Omental fat pad (tissue), 4 donors: ENCODE results near the gene GABARAP. TPM values are rescaled to one million over a fixed set of nuclear protein-coding genes. Genes with fewer than 3 reads are reported as not detected.

Experiments used
- ATAC-seq: fragments of 150-250 bp; one replicate; pipeline ENCODE4 v1.9.1; 2016; ENCODE audit warnings: mild to moderate bottlenecking, moderate library complexity; ENCODE audit not compliant: low FRiP score
- DNase-seq: peaks from one replicate; pipeline ENCODE4 v3.0.0-alpha.2; 2019; ENCODE audit warnings: low spot score
- total RNA-seq, 4 donors: library from RNA; depleted of rRNA; stranded (reverse); fragments of >200 nt; gene quantifications; one replicate each; pipeline ENCODE4 v1.1.0, GENCODE V29; 2016
- TF ChIP-seq, protein P1 (sequence below), 3 donors: fragments of 450-650 bp; IDR thresholded peaks; one replicate each; pipeline ENCODE4 v1.5.1; 2016 to 2017; ENCODE audit warnings: antibody characterized with exemption in 3 of 3, mild to moderate bottlenecking in 3 of 3, moderate library complexity in 2 of 3

The GABARAP gene
- 100 to 1,000 TPM; 316 to 526 (median 376) TPM for total RNA-seq

DNA sequence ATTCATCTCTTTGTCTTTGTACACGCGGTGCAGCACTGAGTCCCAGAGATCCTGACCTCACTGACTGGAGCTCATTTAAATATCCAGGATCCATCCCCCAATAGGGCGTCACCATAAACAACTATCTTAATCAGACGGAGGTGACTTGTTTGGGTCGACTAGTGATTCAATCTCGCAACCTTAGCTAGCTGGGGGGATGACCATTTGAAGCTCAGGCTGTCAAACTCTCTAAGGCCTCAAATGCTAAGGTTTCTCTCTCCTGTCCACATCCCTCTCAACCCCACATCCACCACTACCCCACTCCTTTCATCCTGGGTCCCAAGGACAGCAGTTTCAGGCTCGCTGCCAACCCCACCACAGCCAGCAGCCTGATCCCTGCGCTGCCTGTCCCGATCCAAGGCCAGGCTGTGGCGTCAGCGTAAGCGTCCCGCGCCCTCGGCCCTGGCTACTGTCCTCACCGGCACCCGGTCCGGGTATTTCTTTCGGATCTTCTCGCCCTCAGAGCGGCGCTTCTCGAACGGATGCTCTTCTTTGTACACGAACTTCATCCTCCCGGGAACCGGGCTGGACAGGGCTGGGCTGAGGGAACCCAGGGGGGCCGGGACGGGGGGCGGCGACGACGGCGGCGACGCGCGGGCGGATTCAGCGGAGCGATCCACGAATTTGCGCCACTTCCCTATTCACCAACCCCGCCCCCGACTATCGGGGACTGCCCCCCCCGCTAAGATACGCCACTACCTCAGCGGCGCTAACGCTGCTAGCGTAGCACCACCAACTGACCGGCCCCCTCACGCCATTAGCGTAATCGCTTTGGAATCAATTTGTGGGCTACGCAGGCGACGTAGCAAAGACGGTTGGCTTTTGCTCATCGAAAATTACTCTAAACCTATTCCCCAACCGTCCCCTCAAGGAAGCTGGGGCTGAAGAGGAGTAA, at the start of gene GABARAP:
Gene GABARAP (minus strand): TSS at position 667 of the 934 bp plus-strand sequence. CDS start 119 bp downstream, at position 548.
- DNase-seq (peak; percentile 94), ATAC-seq (peak; percentile 34)
- TF ChIP-seq, protein P1, sequence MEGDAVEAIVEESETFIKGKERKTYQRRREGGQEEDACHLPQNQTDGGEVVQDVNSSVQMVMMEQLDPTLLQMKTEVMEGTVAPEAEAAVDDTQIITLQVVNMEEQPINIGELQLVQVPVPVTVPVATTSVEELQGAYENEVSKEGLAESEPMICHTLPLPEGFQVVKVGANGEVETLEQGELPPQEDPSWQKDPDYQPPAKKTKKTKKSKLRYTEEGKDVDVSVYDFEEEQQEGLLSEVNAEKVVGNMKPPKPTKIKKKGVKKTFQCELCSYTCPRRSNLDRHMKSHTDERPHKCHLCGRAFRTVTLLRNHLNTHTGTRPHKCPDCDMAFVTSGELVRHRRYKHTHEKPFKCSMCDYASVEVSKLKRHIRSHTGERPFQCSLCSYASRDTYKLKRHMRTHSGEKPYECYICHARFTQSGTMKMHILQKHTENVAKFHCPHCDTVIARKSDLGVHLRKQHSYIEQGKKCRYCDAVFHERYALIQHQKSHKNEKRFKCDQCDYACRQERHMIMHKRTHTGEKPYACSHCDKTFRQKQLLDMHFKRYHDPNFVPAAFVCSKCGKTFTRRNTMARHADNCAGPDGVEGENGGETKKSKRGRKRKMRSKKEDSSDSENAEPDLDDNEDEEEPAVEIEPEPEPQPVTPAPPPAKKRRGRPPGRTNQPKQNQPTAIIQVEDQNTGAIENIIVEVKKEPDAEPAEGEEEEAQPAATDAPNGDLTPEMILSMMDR (IDR thresholded peaks at IDR 0.05), result no peak

DNA sequence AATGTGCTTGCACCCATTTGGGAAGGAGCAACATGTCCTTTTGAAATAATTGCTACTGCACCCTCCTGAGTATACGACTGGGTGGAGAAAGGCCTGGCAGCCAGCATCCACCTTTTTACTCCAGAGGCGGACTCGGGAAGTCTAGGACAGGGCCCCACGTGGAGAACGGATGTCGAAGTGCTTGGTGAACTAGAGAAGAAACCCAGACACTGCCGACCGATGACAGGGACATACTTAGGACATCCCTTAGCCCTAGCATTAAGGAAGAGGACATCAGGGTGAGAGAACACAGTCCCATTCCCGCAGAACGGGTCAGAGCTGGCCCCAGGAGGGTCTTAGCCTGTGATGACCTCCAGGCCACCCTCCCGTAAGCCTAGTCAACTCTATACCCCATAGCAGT, 48.4 kb upstream of the GABARAP start:
- DNase-seq (no peak), ATAC-seq (no peak)
- TF ChIP-seq, protein P1 (IDR thresholded peaks at IDR 0.05), result no peak

DNA sequence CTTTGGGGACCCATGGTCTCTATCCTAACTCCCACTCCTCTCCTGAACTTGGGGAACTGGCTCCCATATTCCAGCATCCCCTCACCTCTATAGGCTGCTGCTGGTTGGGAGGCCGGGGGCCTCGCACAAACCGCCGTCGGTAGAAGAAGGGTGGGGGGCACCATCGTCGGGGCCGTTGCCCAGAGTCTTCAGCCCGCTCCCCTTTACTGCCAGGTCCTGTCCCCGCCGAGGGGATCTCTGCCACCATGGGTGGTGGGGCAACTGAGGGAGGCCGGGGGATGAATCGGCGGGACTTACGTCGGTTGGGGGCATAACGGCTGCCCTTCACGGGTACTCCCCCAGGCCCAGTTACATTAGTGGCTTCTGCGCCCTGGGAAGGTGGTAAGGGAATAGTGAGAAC, 47.9 kb upstream of the GABARAP start:
- no peak for DNase-seq
- TF ChIP-seq, protein P1 (IDR thresholded peaks at IDR 0.05), result no peak

DNA sequence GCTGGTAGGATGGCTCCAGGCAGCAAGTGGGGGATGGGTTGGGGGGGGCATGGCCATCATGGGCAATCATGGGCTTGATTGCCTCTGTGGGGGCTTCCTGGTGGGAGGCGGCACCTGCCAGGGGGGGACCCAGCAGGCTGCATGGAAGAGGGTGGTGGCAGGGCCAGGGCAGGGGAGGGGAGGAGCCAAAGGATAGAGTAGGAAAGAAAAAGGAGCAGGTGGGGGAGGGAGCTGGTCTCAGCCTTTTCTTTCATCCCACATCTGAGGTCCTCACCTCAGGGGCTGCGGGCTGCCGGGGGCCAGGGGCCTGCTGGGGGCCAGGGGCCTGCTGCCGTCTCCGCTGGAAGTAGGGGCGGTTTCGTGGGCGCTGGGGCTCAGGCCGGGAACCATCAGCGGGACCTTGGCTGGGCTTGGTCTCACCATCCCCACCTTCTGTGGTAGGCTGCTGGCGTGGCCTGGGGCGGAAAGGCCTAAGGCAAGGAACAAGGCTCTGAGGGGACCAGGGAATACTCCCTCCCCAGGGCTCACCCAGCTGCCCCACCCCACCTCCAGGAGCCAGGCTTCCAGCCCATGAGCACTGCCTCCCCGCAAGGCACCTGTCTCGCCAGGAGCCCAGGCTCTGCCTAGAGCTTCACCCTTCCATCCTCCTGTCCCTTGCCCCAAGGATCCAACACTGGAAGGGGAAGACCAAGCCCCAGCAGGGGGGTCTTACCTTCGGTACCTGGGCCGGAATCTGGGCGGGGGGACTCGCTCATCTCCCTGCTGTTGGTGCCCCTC, 47.2 kb upstream of the GABARAP start:
- TF ChIP-seq, protein P1 (IDR thresholded peaks at IDR 0.05), result no peak
- ATAC-seq (no peak), DNase-seq (no peak)

More for the DNA sequence above, 47.9 kb upstream of the GABARAP start:
- no peak for ATAC-seq

DNA sequence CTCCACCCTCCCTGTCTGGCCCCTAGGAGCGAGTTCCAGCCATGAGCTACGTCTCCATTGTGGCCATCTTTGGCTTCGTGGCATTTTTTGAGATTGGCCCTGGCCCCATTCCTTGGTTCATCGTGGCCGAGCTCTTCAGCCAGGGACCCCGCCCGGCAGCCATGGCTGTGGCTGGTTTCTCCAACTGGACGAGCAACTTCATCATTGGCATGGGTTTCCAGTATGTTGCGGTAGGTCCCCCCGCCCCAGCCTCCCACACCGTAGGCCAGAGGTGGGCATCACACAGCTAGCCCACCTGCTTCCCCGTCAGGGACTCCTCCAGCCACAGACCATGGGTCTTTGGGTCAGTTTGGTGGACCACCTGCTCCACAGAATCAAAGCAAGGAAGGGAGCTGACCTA, 43.4 kb upstream of the GABARAP start:
- TF ChIP-seq, protein P1 (IDR thresholded peaks at IDR 0.05), result no peak
- no peak for ATAC-seq

DNA sequence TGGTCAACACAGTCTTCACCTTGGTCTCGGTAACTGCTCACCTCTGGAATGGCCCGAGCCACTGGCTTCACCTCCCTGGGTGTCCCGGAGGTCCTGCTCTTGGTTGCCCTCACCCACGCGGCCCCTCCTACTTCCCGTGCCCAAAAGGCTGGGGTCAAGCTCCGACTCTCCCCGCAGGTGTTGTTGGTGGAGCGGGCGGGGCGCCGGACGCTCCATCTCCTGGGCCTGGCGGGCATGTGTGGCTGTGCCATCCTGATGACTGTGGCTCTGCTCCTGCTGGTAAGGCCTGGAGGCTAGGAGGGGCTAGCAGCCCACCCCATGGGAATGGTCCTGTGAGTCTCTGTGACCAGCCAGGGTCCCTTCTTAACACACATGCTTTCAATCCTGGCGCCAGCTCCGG, 42.7 kb upstream of the GABARAP start:
- ATAC-seq (no peak), DNase-seq (no peak)
- TF ChIP-seq, protein P1 (IDR thresholded peaks at IDR 0.05), result no peak

More for the DNA sequence above, 43.4 kb upstream of the GABARAP start:
- DNase-seq, result no peak
